ENCODE measurements around the gene NR0B1. TPM values are rescaled to one million over a fixed set of nuclear protein-coding genes. Genes with fewer than 3 reads are reported as not detected.

Gene NR0B1, protein sequence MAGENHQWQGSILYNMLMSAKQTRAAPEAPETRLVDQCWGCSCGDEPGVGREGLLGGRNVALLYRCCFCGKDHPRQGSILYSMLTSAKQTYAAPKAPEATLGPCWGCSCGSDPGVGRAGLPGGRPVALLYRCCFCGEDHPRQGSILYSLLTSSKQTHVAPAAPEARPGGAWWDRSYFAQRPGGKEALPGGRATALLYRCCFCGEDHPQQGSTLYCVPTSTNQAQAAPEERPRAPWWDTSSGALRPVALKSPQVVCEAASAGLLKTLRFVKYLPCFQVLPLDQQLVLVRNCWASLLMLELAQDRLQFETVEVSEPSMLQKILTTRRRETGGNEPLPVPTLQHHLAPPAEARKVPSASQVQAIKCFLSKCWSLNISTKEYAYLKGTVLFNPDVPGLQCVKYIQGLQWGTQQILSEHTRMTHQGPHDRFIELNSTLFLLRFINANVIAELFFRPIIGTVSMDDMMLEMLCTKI
- total RNA-seq (2022) (not detected in 2 replicates), Bru-seq, nascent RNA (not detected), BruChase-seq, experiment 1, labeled RNA remaining after a 6-hour chase (not detected), BruChase-seq, experiment 2, labeled RNA remaining after a 2-hour chase (not detected)
- long read RNA-seq, result 0 reads

- Mint-ChIP-seq H3K4me3 (ENCODE audit: unreplicated experiment) (no peak within 1 kb of the TSS), H3K27me3 (ENCODE audit: insufficient read depth, unreplicated experiment) (peaks cover 16% of the 10 kb centered on the region), H3K27ac (ENCODE audit: low read depth, unreplicated experiment) (no peak within 1 kb of the TSS), H3K36me3 (ENCODE audit: insufficient read depth, unreplicated experiment) (no peaks in the 10 kb centered on the region), H3K9me3 (ENCODE audit: unreplicated experiment) (no peaks in the 10 kb centered on the region), H3K4me1 (ENCODE audit: insufficient read depth, unreplicated experiment) (peaks cover 6% of the 10 kb centered on the region)
- CTCF ChIA-PET, result no interaction called here
- POLR2A ChIA-PET, result no interaction called here
- TF ChIP-seq, protein P1, sequence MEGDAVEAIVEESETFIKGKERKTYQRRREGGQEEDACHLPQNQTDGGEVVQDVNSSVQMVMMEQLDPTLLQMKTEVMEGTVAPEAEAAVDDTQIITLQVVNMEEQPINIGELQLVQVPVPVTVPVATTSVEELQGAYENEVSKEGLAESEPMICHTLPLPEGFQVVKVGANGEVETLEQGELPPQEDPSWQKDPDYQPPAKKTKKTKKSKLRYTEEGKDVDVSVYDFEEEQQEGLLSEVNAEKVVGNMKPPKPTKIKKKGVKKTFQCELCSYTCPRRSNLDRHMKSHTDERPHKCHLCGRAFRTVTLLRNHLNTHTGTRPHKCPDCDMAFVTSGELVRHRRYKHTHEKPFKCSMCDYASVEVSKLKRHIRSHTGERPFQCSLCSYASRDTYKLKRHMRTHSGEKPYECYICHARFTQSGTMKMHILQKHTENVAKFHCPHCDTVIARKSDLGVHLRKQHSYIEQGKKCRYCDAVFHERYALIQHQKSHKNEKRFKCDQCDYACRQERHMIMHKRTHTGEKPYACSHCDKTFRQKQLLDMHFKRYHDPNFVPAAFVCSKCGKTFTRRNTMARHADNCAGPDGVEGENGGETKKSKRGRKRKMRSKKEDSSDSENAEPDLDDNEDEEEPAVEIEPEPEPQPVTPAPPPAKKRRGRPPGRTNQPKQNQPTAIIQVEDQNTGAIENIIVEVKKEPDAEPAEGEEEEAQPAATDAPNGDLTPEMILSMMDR (IDR thresholded peaks at IDR 0.05; ENCODE audit: unreplicated experiment), result no peak
- BruUV-seq (replicated peaks), result no TSS peak
- no peak for DNase-seq (ENCODE audit: unreplicated experiment)
- intact Hi-C loops (cut with micrococcal nuclease), result no loop called here
Observed at GRCh38 chrX:30309139-30309571, at the start of gene NR0B1. Gene NR0B1, minus strand, starts transcription at chrX:30309390. Its CDS starts 27 bp downstream, at chrX:30309363.

- no TSS peak for BruUV-seq (replicated peaks)
- Mint-ChIP-seq H3K4me1 (ENCODE audit: insufficient read depth, unreplicated experiment) (no peaks in the 10 kb centered on the region), H3K27me3 (ENCODE audit: insufficient read depth, unreplicated experiment) (no peaks in the 10 kb centered on the region), H3K27ac (ENCODE audit: low read depth, unreplicated experiment) (no peak overlapping the region), H3K9me3 (ENCODE audit: unreplicated experiment) (no peaks in the 10 kb centered on the region), H3K4me3 (ENCODE audit: unreplicated experiment) (no peak overlapping the region), H3K36me3 (ENCODE audit: insufficient read depth, unreplicated experiment) (no peaks in the 10 kb centered on the region)
- POLR2A ChIA-PET, result no interaction called here
- CTCF ChIA-PET, result no interaction called here
- no peak for DNase-seq (ENCODE audit: unreplicated experiment)
- intact Hi-C loops (cut with micrococcal nuclease), result no loop called here
- TF ChIP-seq, protein P1 (IDR thresholded peaks at IDR 0.05; ENCODE audit: unreplicated experiment), result no peak
Observed at GRCh38 chrX:30349946-30350345, 40.8 kb upstream of the NR0B1 start.

DNA sequence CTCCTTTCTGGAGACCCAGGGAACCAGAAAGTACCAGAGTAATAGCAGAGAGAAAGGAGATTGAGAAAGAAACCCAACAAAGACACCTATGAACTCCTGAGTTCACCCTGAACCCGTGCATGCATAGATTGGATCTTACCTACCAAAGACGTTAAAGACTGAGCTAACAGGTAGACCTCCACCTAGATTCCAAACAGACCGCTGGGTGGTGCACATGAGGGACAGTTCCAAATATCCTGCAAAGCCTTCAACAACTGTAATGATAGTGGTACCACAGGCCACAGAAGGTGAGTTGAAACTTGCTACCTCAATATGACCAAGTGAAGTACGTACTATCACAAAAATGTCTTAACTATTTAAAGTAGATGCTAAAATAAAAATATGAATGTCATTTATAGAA is 34.0 kb upstream of the NR0B1 start:
- no peak overlapping the region for H3K4me3 Mint-ChIP-seq (ENCODE audit: unreplicated experiment)
- H3K27ac Mint-ChIP-seq (ENCODE audit: low read depth, unreplicated experiment), result no peak overlapping the region
- no peaks in the 10 kb centered on the region for H3K9me3 Mint-ChIP-seq (ENCODE audit: unreplicated experiment)
- CTCF ChIA-PET, result no interaction called here
- POLR2A ChIA-PET, result no interaction called here
- H3K27me3 Mint-ChIP-seq (ENCODE audit: insufficient read depth, unreplicated experiment), result peaks cover 24% of the 10 kb centered on the region
- no TSS peak for BruUV-seq (replicated peaks)
- DNase-seq (ENCODE audit: unreplicated experiment), result peak; percentile 3
- no peaks in the 10 kb centered on the region for H3K36me3 Mint-ChIP-seq (ENCODE audit: insufficient read depth, unreplicated experiment)
- TF ChIP-seq, protein P1 (IDR thresholded peaks at IDR 0.05; ENCODE audit: unreplicated experiment), result no peak
- no peaks in the 10 kb centered on the region for H3K4me1 Mint-ChIP-seq (ENCODE audit: insufficient read depth, unreplicated experiment)
- intact Hi-C loops (cut with micrococcal nuclease), result no loop called here

DNA sequence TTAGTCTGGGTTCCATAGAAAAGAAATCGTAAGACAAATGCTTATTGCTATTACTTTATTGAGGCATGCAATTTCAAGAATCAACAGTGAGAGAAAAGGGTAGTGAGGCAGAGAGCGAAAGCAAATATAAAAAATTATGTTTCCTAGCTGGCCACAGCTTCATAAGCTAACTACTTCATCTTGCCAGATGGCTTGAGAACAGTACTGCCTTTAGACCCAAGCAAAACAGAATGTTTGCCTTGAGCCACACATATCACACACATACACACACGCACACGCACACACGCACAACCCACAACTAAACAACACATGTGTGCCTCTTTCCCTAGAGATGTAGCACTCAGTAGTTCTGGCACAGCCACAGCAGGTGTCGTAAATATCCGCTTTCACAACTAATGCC is 31.6 kb upstream of the NR0B1 start:
- no peaks in the 10 kb centered on the region for H3K4me1 Mint-ChIP-seq (ENCODE audit: insufficient read depth, unreplicated experiment)
- H3K4me3 Mint-ChIP-seq (ENCODE audit: unreplicated experiment), result no peak overlapping the region
- BruUV-seq (replicated peaks), result no TSS peak
- intact Hi-C loops (cut with micrococcal nuclease), result no loop called here
- no peak overlapping the region for H3K27ac Mint-ChIP-seq (ENCODE audit: low read depth, unreplicated experiment)
- ChIA-PET POLR2A (no interaction called here), CTCF (no interaction called here)
- no peaks in the 10 kb centered on the region for H3K36me3 Mint-ChIP-seq (ENCODE audit: insufficient read depth, unreplicated experiment)
- TF ChIP-seq, protein P1 (IDR thresholded peaks at IDR 0.05; ENCODE audit: unreplicated experiment), result no peak
- DNase-seq (ENCODE audit: unreplicated experiment), result no peak
- H3K27me3 Mint-ChIP-seq (ENCODE audit: insufficient read depth, unreplicated experiment), result peaks cover 35% of the 10 kb centered on the region
- no peaks in the 10 kb centered on the region for H3K9me3 Mint-ChIP-seq (ENCODE audit: unreplicated experiment)
